Activated CD8-positive, alpha-beta T cell treated with anti-CD3 and anti-CD28 coated beads for 36 hours (primary cell): ENCODE results near the gene SLC6A1. TPM values are rescaled to one million over a fixed set of nuclear protein-coding genes. Genes with fewer than 3 reads are reported as not detected.

ENCODE experiments used
- ATAC-seq: fragments of 200-7000 bp; cut with Tn5 transposase; one replicate; pipeline ENCODE4 v1.10.0; 2021; ENCODE audit warnings: mild to moderate bottlenecking, moderate library complexity
- CTCF ChIA-PET: fragments of 350-600 bp; sonication (Branson Sonifier 250); formaldehyde crosslinking; loops from one replicate; lab custom pipeline; 2021; ENCODE audit warnings: antibody characterized with exemption; lab: Charles Lee
- POLR2A ChIA-PET: fragments of 350-600 bp; sonication (Branson Sonifier 250); formaldehyde crosslinking; loops from one replicate; lab custom pipeline; 2021; ENCODE audit warnings: antibody characterized with exemption; lab: Charles Lee
- DNase-seq: peaks from one replicate; pipeline ENCODE4 v3.0.0-alpha.2; 2020
- H3K27ac Mint-ChIP-seq: one replicate; pipeline ENCODE4 v1.8.0; 2021; ENCODE audit warnings: mild to moderate bottlenecking, mixed read lengths
- H3K27me3 Mint-ChIP-seq: one replicate; pipeline ENCODE4 v1.8.0; 2021; ENCODE audit warnings: mixed read lengths
- H3K36me3 Mint-ChIP-seq: one replicate; pipeline ENCODE4 v1.8.0; 2021; ENCODE audit warnings: low read depth, mixed read lengths
- H3K4me1 Mint-ChIP-seq: one replicate; pipeline ENCODE4 v1.8.0; 2021; ENCODE audit warnings: low read depth, mixed read lengths
- H3K4me3 Mint-ChIP-seq: one replicate; pipeline ENCODE4 v1.8.0; 2021; ENCODE audit warnings: mild to moderate bottlenecking, moderate library complexity, mixed read lengths
- H3K9me3 Mint-ChIP-seq: one replicate; pipeline ENCODE4 v1.8.0; 2021; ENCODE audit warnings: mixed read lengths
- CTCF ChIP-seq: fragments of 200-600 bp; IDR thresholded peaks from one replicate; pipeline ENCODE4 v1.8.0; 2022; ENCODE audit warnings: antibody characterized with exemption, mild to moderate bottlenecking
- intact Hi-C: fragments of 100-400 bp; cut with micrococcal nuclease; formaldehyde crosslinking; loops from one replicate; pipeline ENCODE4 v1.10.0; 2022
- total RNA-seq, 2 experiments: library from RNA; stranded (reverse); gene quantifications; one replicate each; pipeline ENCODE4 v1.2.3, GENCODE V29; 2021

The SLC6A1 gene
- total RNA-seq, 2 experiments from 2014 or later = not detected

GRCh38 chr3:10994306-10994705 lies 1.8 kb downstream of the SLC6A1 start:
- POLR2A ChIA-PET = no interaction called here
- DNase-seq (no peak), ATAC-seq (no peak)
- Mint-ChIP-seq H3K27ac (no peak overlapping the region), H3K4me3 (no peak overlapping the region), H3K9me3 (no peaks in the 10 kb centered on the region), H3K4me1 (peaks cover 4% of the 10 kb centered on the region), H3K27me3 (peaks cover 40% of the 10 kb centered on the region), H3K36me3 (no peaks in the 10 kb centered on the region)
- CTCF ChIA-PET = interaction anchor here (1.3 kb wide), 1 partner anchor 66 kb away, joined by 3 read pairs; no protein-coding TSS in a partner anchor
- no peak for TF ChIP-seq CTCF
- intact Hi-C loops = no loop called here

GRCh38 chr3:10995871-10996270 lies 3.3 kb downstream of the SLC6A1 start:
- no peak overlapping the region for H3K27ac Mint-ChIP-seq
- H3K27me3 Mint-ChIP-seq = peaks cover 33% of the 10 kb centered on the region
- no peaks in the 10 kb centered on the region for H3K9me3 Mint-ChIP-seq
- ATAC-seq = no peak
- TF ChIP-seq CTCF = no peak
- POLR2A ChIA-PET = no interaction called here
- intact Hi-C loops = no loop called here
- H3K4me3 Mint-ChIP-seq = no peak overlapping the region
- H3K4me1 Mint-ChIP-seq = peaks cover 4% of the 10 kb centered on the region
- H3K36me3 Mint-ChIP-seq = no peaks in the 10 kb centered on the region
- CTCF ChIA-PET = no interaction called here
- DNase-seq = no peak

GRCh38 chr3:10996345-10997013 lies 3.9 kb downstream of the SLC6A1 start:
- POLR2A ChIA-PET = no interaction called here
- CTCF ChIA-PET = no interaction called here
- H3K9me3 Mint-ChIP-seq = no peaks in the 10 kb centered on the region

GRCh38 chr3:10997196-10997595 lies 4.6 kb downstream of the SLC6A1 start:
- Mint-ChIP-seq H3K4me1 (no peaks in the 10 kb centered on the region), H3K27me3 (peaks cover 25% of the 10 kb centered on the region), H3K27ac (no peak overlapping the region), H3K36me3 (no peaks in the 10 kb centered on the region), H3K9me3 (no peaks in the 10 kb centered on the region), H3K4me3 (no peak overlapping the region)
- TF ChIP-seq CTCF = no peak
- intact Hi-C loops = no loop called here
- ChIA-PET CTCF (interaction anchor here (2.1 kb wide), 1 partner anchor 63 kb away, joined by 6 read pairs; no protein-coding TSS in a partner anchor), POLR2A (interaction anchor here (0.6 kb wide), 1 partner anchor 242 kb away, joined by 3 read pairs; no protein-coding TSS in a partner anchor)
- ATAC-seq (no peak), DNase-seq (no peak)

More at GRCh38 chr3:10996345-10997013, 3.9 kb downstream of the SLC6A1 start:
- peaks cover 32% of the 10 kb centered on the region for H3K27me3 Mint-ChIP-seq
- H3K4me3 Mint-ChIP-seq = no peak overlapping the region
- peaks cover 4% of the 10 kb centered on the region for H3K4me1 Mint-ChIP-seq
- H3K27ac Mint-ChIP-seq = no peak overlapping the region
- intact Hi-C loops = no loop called here
- DNase-seq = no peak
- ATAC-seq = no peak
- no peaks in the 10 kb centered on the region for H3K36me3 Mint-ChIP-seq
- TF ChIP-seq CTCF = no peak

- ChIA-PET POLR2A (no interaction called here), CTCF (interaction anchor here (1.1 to 2.1 kb wide), 2 partner anchors 11 to 61 kb away, joined by 3 to 6 read pairs; no protein-coding TSS in a partner anchor)
- Mint-ChIP-seq H3K4me3 (no peak overlapping the region), H3K36me3 (no peaks in the 10 kb centered on the region), H3K9me3 (no peaks in the 10 kb centered on the region), H3K27me3 (peaks cover 20% of the 10 kb centered on the region), H3K4me1 (no peaks in the 10 kb centered on the region), H3K27ac (no peak overlapping the region)
- no peak for TF ChIP-seq CTCF
- no peak for DNase-seq
- ATAC-seq = no peak
- intact Hi-C loops = no loop called here
These were observed 6.0 kb downstream of the SLC6A1 start for GRCh38 chr3:10998542-10998941.
